NCI-H748 (cell line): Measurements from ENCODE around the gene VSIG2.
"Not testable (repeated sequence)": the region's sequence is repeated elsewhere in the genome, so short reads cannot be mapped to it uniquely, and the experiment has no call there.

Experiments
- DNase-seq: peaks from one replicate; lab custom pipeline; 2025; ENCODE audit not compliant: unreplicated experiment; lab: John Stamatoyannopoulos, UW

The VSIG2 gene

GRCh38 chr11:124751741-124752470 is at the start of gene VSIG2:
Gene VSIG2 (minus strand): TSS chr11:124752255. CDS start chr11:124752137, 118 bp downstream.
- DNase-seq, result no peak

- no peak for DNase-seq
These were observed 49.0 kb upstream of the VSIG2 start for GRCh38 chr11:124801014-124801413.

- DNase-seq, result peak; percentile 75
These were observed 48.3 kb upstream of the VSIG2 start, which contains the start of gene MSANTD2 for GRCh38 chr11:124800226-124800929. Gene MSANTD2 (minus strand): TSS chr11:124800406. CDS start chr11:124800380, 26 bp downstream.

- peak; percentile 31 for DNase-seq
These were observed 47.5 kb upstream of the VSIG2 start for GRCh38 chr11:124799348-124800225.

- DNase-seq, result peak; percentile 28
These were observed 46.9 kb upstream of the VSIG2 start for GRCh38 chr11:124798991-124799347.

GRCh38 chr11:124796312-124796711 is 44.3 kb upstream of the VSIG2 start:
- no peak for DNase-seq

GRCh38 chr11:124793466-124794278 is 41.6 kb upstream of the VSIG2 start:
- DNase-seq, result peak; percentile 25

- peak; percentile 49 for DNase-seq
These were observed 39.7 kb upstream of the VSIG2 start for GRCh38 chr11:124791626-124792341.

GRCh38 chr11:124788521-124788920 is 36.5 kb upstream of the VSIG2 start:
- DNase-seq, result no peak

- DNase-seq, result no peak
These were observed 32.0 kb upstream of the VSIG2 start for GRCh38 chr11:124784051-124784450.

- no peak for DNase-seq
These were observed 30.9 kb upstream of the VSIG2 start for GRCh38 chr11:124783002-124783401.

- DNase-seq, result no peak
These were observed 27.5 kb upstream of the VSIG2 start for GRCh38 chr11:124779568-124779967.

GRCh38 chr11:124778281-124778680 is 26.2 kb upstream of the VSIG2 start:
- DNase-seq, result no peak

GRCh38 chr11:124776865-124777645 is 25.0 kb upstream of the VSIG2 start:
- DNase-seq, result no peak

- not testable (repeated sequence) for DNase-seq
These were observed 18.9 kb upstream of the VSIG2 start for GRCh38 chr11:124770959-124771358.

GRCh38 chr11:124769806-124770774 is 18.0 kb upstream of the VSIG2 start:
- no peak for DNase-seq

GRCh38 chr11:124768914-124769313 is 16.9 kb upstream of the VSIG2 start:
- DNase-seq, result no peak

- DNase-seq, result no peak
These were observed 14.1 kb upstream of the VSIG2 start for GRCh38 chr11:124766156-124766555.
